ENCODE data around the gene KIDINS220.

KIDINS220 gene

GRCh38 chr2:8684878-8685696 is 152.3 kb downstream of the KIDINS220 start:
- Histone ChIP-seq H3K4me3 (ENCODE audit: low read length) (peak overlapping the region; percentile 72), H3K4me1 (ENCODE audit: control insufficient read depth, insufficient read depth, low read length) (peaks cover 17% of the 10 kb centered on the region), H3K36me3 (ENCODE audit: insufficient read depth, low read length) (peaks cover 3% of the 10 kb centered on the region), H3K9ac (ENCODE audit: low read depth, low read length) (peak overlapping the region; percentile 63), H3K4me2 (ENCODE audit: low read length) (peak overlapping the region; percentile 93), H3K9me3 (replicated peaks; ENCODE audit: low read length) (no peaks in the 10 kb centered on the region), H3K27me3 (ENCODE audit: control insufficient read depth, insufficient read depth, low read length) (no peaks in the 10 kb centered on the region)

- H3K9ac ChIP-seq (ENCODE audit: low read depth, low read length): peak overlapping the region; percentile 63
- no peaks in the 10 kb centered on the region for H3K9me3 ChIP-seq (replicated peaks; ENCODE audit: low read length)
- peaks cover 23% of the 10 kb centered on the region for H3K4me1 ChIP-seq (ENCODE audit: control insufficient read depth, insufficient read depth, low read length)
- peak overlapping the region; percentile 72 for H3K4me3 ChIP-seq (ENCODE audit: low read length)
- peak overlapping the region; percentile 93 for H3K4me2 ChIP-seq (ENCODE audit: low read length)
- H3K36me3 ChIP-seq (ENCODE audit: insufficient read depth, low read length): peaks cover 3% of the 10 kb centered on the region
- H3K27me3 ChIP-seq (ENCODE audit: control insufficient read depth, insufficient read depth, low read length): no peaks in the 10 kb centered on the region
These were observed 152.9 kb downstream of the KIDINS220 start for GRCh38 chr2:8684540-8684877.

GRCh38 chr2:8682719-8683667 is 154.4 kb downstream of the KIDINS220 start:
- Histone ChIP-seq H3K36me3 (ENCODE audit: insufficient read depth, low read length) (peaks cover 3% of the 10 kb centered on the region), H3K27me3 (ENCODE audit: control insufficient read depth, insufficient read depth, low read length) (no peaks in the 10 kb centered on the region), H3K9ac (ENCODE audit: low read depth, low read length) (peak overlapping the region; percentile 88), H3K4me3 (ENCODE audit: low read length) (peak overlapping the region; percentile 97), H3K4me2 (ENCODE audit: low read length) (peak overlapping the region; percentile 93), H3K4me1 (ENCODE audit: control insufficient read depth, insufficient read depth, low read length) (peaks cover 31% of the 10 kb centered on the region), H3K9me3 (replicated peaks; ENCODE audit: low read length) (no peaks in the 10 kb centered on the region)

GRCh38 chr2:8681786-8682692 is 155.4 kb downstream of the KIDINS220 start, which contains the start of gene ID2:
ID2 (plus strand) TSS chr2:8682056; CDS start chr2:8682166, 110 bp downstream.
- peak within 1 kb of the TSS; percentile 96 for H3K9ac ChIP-seq (ENCODE audit: low read depth, low read length)
- H3K9me3 ChIP-seq (replicated peaks; ENCODE audit: low read length): no peaks in the 10 kb centered on the region
- peak within 1 kb of the TSS; percentile 93 for H3K4me2 ChIP-seq (ENCODE audit: low read length)
- peaks cover 40% of the 10 kb centered on the region for H3K4me1 ChIP-seq (ENCODE audit: control insufficient read depth, insufficient read depth, low read length)
- peaks cover 3% of the 10 kb centered on the region for H3K36me3 ChIP-seq (ENCODE audit: insufficient read depth, low read length)
- H3K27me3 ChIP-seq (ENCODE audit: control insufficient read depth, insufficient read depth, low read length): no peaks in the 10 kb centered on the region
- peak within 1 kb of the TSS; percentile 97 for H3K4me3 ChIP-seq (ENCODE audit: low read length)

DNA sequence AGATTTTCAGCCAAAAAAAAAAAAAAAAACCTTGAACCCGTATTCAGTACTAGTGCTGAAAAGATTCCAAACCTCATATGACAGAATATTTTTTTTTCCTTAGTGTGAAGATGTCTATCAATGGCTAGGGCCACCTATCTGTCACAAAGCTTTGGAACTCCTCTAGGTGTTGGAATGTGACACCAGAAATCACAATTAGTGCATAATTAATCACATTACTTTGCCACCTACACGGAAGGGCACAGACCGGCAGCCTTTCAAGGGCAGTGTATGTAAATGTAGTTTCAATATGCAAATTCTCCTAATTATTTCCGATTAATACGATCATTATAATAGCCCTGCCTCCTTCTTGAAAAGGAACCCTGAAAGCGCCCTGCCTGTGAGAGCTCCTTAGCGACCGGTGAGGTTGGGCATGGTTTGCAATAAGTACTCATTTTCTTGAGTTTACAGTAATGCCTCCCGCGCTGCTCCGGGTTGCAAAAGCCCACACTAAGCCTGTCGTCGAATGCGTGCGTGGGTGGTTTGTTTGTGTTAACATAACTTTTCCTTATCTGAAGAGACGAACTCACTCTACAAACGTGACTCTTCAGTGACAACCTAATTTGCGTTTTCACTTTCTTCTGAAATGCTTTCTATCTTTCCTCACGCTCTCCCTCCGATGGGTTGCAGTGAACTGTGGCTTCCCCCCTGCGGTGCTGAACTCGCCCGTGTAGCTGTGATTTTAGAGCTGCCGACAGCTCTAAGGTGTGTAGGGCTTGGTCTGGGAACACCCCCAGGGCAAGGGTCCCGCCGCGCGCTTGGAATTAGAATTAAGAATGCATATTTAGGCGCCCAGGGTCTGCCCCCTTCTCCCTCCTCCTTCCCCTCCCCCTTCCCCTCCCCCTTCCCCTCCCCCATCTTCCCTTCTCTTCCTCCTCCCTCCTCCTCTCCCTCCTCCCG is 156.3 kb downstream of the KIDINS220 start:
- Histone ChIP-seq H3K9ac (ENCODE audit: low read depth, low read length) (peak overlapping the region; percentile 96), H3K36me3 (ENCODE audit: insufficient read depth, low read length) (peaks cover 3% of the 10 kb centered on the region), H3K9me3 (replicated peaks; ENCODE audit: low read length) (no peaks in the 10 kb centered on the region), H3K4me3 (ENCODE audit: low read length) (peak overlapping the region; percentile 66), H3K4me1 (ENCODE audit: control insufficient read depth, insufficient read depth, low read length) (peaks cover 50% of the 10 kb centered on the region), H3K4me2 (ENCODE audit: low read length) (peak overlapping the region; percentile 82), H3K27me3 (ENCODE audit: control insufficient read depth, insufficient read depth, low read length) (no peaks in the 10 kb centered on the region)

DNA sequence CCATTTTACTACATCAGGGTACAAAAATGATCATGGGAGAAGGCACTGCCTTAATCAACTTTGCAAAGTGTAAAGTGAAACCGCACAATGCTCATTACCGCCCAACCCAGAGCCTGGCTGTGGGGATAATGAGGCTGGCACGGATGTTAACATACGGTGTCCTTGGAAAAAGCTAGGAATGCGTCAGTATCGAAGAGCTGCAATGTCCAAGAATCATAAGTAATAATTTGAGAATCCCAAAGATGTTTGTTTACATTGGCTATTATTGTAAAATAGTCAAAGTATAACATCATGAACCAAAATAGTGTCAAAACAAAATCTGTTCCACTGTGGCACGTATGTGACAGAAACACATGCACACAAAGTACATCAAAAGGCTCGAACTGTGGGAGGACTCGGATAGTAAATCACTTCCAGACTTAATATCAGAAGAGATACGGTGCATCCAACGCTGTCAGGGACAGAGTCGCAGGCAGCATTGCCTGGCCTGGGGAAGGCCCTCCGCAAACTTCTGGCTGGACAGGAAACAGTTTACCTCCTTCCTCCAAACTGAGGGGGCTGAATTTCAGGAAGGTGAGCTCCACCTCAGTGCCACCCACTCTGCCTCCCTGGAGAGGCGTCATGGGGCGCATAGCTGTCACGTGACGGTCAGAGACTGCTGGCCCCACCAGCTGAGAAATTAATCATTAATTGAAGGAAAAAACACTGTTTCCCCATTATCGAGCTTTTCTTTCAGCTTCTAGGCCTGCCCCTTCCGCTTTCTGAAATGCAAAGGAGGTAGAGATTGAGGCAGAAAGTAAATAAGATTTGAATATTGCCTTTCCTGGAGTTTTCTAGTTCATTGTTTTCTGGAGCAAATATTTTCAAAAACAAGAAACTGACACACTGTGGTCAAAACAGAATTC is 157.3 kb downstream of the KIDINS220 start:
- Histone ChIP-seq H3K36me3 (ENCODE audit: insufficient read depth, low read length) (peaks cover 3% of the 10 kb centered on the region), H3K27me3 (ENCODE audit: control insufficient read depth, insufficient read depth, low read length) (no peaks in the 10 kb centered on the region), H3K9me3 (replicated peaks; ENCODE audit: low read length) (no peaks in the 10 kb centered on the region), H3K4me2 (ENCODE audit: low read length) (peak overlapping the region; percentile 82), H3K4me3 (ENCODE audit: low read length) (peak overlapping the region; percentile 76), H3K4me1 (ENCODE audit: control insufficient read depth, insufficient read depth, low read length) (peaks cover 50% of the 10 kb centered on the region), H3K9ac (ENCODE audit: low read depth, low read length) (peak overlapping the region; percentile 96)

DNA sequence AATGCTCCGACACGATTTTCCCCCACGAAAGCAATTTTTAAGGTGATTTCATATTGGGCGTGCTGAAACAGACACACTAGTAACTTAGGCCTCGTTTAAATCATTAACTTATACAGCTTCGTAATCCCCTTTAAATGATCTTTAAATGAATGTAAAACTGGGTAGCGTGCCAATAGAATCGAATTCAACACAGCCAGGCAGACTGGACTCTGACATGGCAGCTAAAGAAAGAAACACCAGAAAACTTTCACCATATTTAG is 157.9 kb downstream of the KIDINS220 start:
- peaks cover 3% of the 10 kb centered on the region for H3K9me3 ChIP-seq (replicated peaks; ENCODE audit: low read length)
- H3K9ac ChIP-seq (ENCODE audit: low read depth, low read length): peak overlapping the region; percentile 96
- peaks cover 3% of the 10 kb centered on the region for H3K27me3 ChIP-seq (ENCODE audit: control insufficient read depth, insufficient read depth, low read length)
- peaks cover 3% of the 10 kb centered on the region for H3K36me3 ChIP-seq (ENCODE audit: insufficient read depth, low read length)
- peak overlapping the region; percentile 82 for H3K4me2 ChIP-seq (ENCODE audit: low read length)
- peaks cover 44% of the 10 kb centered on the region for H3K4me1 ChIP-seq (ENCODE audit: control insufficient read depth, insufficient read depth, low read length)
- peak overlapping the region; percentile 76 for H3K4me3 ChIP-seq (ENCODE audit: low read length)

All from skeletal muscle satellite cell (primary cell).